Amniotic epithelial cell (primary cell): ENCODE results near the gene RNF135.
"Not testable (repeated sequence)": the region's sequence is repeated elsewhere in the genome, so short reads cannot be mapped to it uniquely, and the experiment has no call there.

Experiments
- DNase-seq: peaks from one replicate; pipeline ENCODE4 v3.0.0-alpha.2; 2010; ENCODE audit warnings: low read depth

The RNF135 gene

GRCh38 chr17:30954046-30954830 lies 16.6 kb upstream of the RNF135 start:
- DNase-seq: no peak

GRCh38 chr17:30956764-30957374 lies 14.0 kb upstream of the RNF135 start:
- no peak for DNase-seq

GRCh38 chr17:30957741-30958140 lies 13.1 kb upstream of the RNF135 start:
- DNase-seq: no peak

- DNase-seq: peak; percentile 17
These were observed 12.7 kb upstream of the RNF135 start for GRCh38 chr17:30958187-30958586.

GRCh38 chr17:30961209-30962188 lies 9.3 kb upstream of the RNF135 start:
- peak; percentile 18 for DNase-seq

GRCh38 chr17:30964312-30964711 lies 6.5 kb upstream of the RNF135 start:
- not testable (repeated sequence) for DNase-seq

- DNase-seq: peak; percentile 33
These were observed 6.0 kb upstream of the RNF135 start for GRCh38 chr17:30964876-30965275.

GRCh38 chr17:30965686-30966085 lies 5.2 kb upstream of the RNF135 start:
- DNase-seq: no peak

- not testable (repeated sequence) for DNase-seq
These were observed 2.9 kb upstream of the RNF135 start for GRCh38 chr17:30967911-30968310.

- DNase-seq: peak; percentile 13
These were observed 629 bp upstream of the RNF135 start for GRCh38 chr17:30969989-30970830.

- no peak for DNase-seq
These were observed 4.4 kb downstream of the RNF135 start for GRCh38 chr17:30975042-30975820.

- not testable (repeated sequence) for DNase-seq
These were observed 9.1 kb downstream of the RNF135 start for GRCh38 chr17:30979919-30980318.

- DNase-seq: no peak
These were observed 11.0 kb downstream of the RNF135 start for GRCh38 chr17:30981531-30982519.

GRCh38 chr17:30982855-30983254 lies 12.0 kb downstream of the RNF135 start:
- no peak for DNase-seq

- DNase-seq: no peak
These were observed 19.6 kb downstream of the RNF135 start for GRCh38 chr17:30990458-30990857.

GRCh38 chr17:30992551-30992950 lies 21.7 kb downstream of the RNF135 start:
- no peak for DNase-seq

GRCh38 chr17:30995347-30995746 lies 24.5 kb downstream of the RNF135 start:
- no peak for DNase-seq

GRCh38 chr17:30996486-30996885 lies 25.6 kb downstream of the RNF135 start:
- no peak for DNase-seq

GRCh38 chr17:30997270-30997669 lies 26.4 kb downstream of the RNF135 start:
- no peak for DNase-seq
